Adrenal gland (tissue), 12 donors: Measurements from ENCODE around the gene MIPOL1. TPM values are rescaled to one million over a fixed set of nuclear protein-coding genes. Genes with fewer than 3 reads are reported as not detected.

Experiments
- DNase-seq, 7 donors: peaks; one replicate each; pipeline ENCODE4 v3.0.0-alpha.2; 2019 to 2020
- H3K27ac ChIP-seq, 5 donors: fragments of 200-600 bp; sonication (generic) in 4 of 5; 1 replicate in 3 of 5; 2 replicates in 2 of 5; pipeline versions ENCODE4 v1.5.1 to v1.8.0; 2016 to 2020; ENCODE audit warnings: mild to moderate bottlenecking in 1 of 5
- H3K27me3 ChIP-seq: fragments of 200-600 bp; 2 replicates; pipeline ENCODE4 v1.8.0; 2021
- H3K36me3 ChIP-seq, 2 donors: fragments of 200-600 bp; replicated peaks in 1 of 2; 1 replicate in 1 of 2; 2 replicates in 1 of 2; pipeline versions ENCODE4 v1.5.1 to v1.8.0; 2018 to 2022
- H3K4me1 ChIP-seq, 2 donors: fragments of 200-600 bp; replicated peaks in 1 of 2; 1 replicate in 1 of 2; 2 replicates in 1 of 2; pipeline versions ENCODE4 v1.5.1 to v1.8.0; 2018 to 2021
- H3K4me3 ChIP-seq, 4 donors: fragments of 200-600 bp; sonication (generic) in 3 of 4; one replicate each; pipeline ENCODE4 v1.5.1; 2016 to 2018
- H3K9me3 ChIP-seq, 3 donors: fragments of 200-600 bp; sonication (generic) in 1 of 3; replicated peaks in 1 of 3; 1 replicate in 2 of 3; 2 replicates in 1 of 3; pipeline versions ENCODE4 v1.5.1 to v1.8.0; 2016 to 2021
- CTCF ChIP-seq, 6 experiments: fragments of 450-650 bp in 4 of 6; fragments of 200-600 bp in 2 of 6; sonication (generic) in 1 of 6; IDR thresholded peaks; 1 replicate in 5 of 6; 2 replicates in 1 of 6; pipeline versions ENCODE4 v1.5.1 to v1.8.0; 2016 to 2021; ENCODE audit warnings: antibody characterized with exemption in 6 of 6, mild to moderate bottlenecking in 2 of 6, moderate library complexity in 1 of 6
- POLR2A ChIP-seq, 2 donors: fragments of 450-650 bp; IDR thresholded peaks; one replicate each; pipeline ENCODE4 v1.6.1; 2017; ENCODE audit warnings: antibody characterized with exemption in 2 of 2, mild to moderate bottlenecking in 2 of 2, moderate library complexity in 1 of 2
- WGBS, 4 donors: extraction: QIAGEN DNeasy Blood & Tissue Kit in 2 of 4; methylation state at CpG; one replicate each; pipeline versions ENCODE4 v1.1.5 to v1.1.7; 2013 to 2017; 5-methylcytosine and 5-hydroxymethylcytosine counted together
- intact Hi-C, 2 donors: fragments of 100-400 bp; cut with DNase I; formaldehyde crosslinking; loops; one replicate each; pipeline versions ENCODE4 v1.14.1 to v1.15.0; 2022 to 2023
- polyA plus RNA-seq, 3 donors: library from polyadenylated mRNA; stranded (reverse); fragments of 200-250 nt in 2 of 3; fragments of 350-450 nt in 1 of 3; fragmentation: Illumina TruSeq in 1 of 3; extraction: RNeasy Lipid Tissue Mini Kit (QIAGEN cat#74804) in 1 of 3; gene quantifications; one replicate each; pipeline ENCODE4 v1.2.3, GENCODE V29; 2013 to 2014
- total RNA-seq, 9 donors: library from RNA; depleted of rRNA in 4 of 9; stranded (reverse); fragments of >200 nt in 4 of 9; fragments of 120-200 nt in 1 of 9; fragmentation: NEBNext Ultra II Directional in 1 of 9; extraction: Animal tissue kit (Norgen Biotek cat#: 25700) in 1 of 9; gene quantifications; one replicate each; pipeline versions ENCODE4 v1.1.0 to v1.2.4, GENCODE V29; 2013 to 2023
- donor health status: healthy with polysubstance abuse.
- donor health status: Bipolar disorder and iron deficiency.
- donor health status: DM: yes; HTN: yes; CAD: no.
- donor health status: DM: no; HTN: no; CAD: no.
- donor health status: DM: no; HTN: no; CAD: no.
- donor health status: DM: yes; HTN: yes; CAD: no.

MIPOL1 gene
- total and polyA plus RNA-seq, 12 donors: 2.6 to 19.1 (median 7.8) TPM

GRCh38 chr14:37272569-37272968, 74.8 kb downstream of the MIPOL1 start:
- no peaks in the 10 kb centered on the region for H3K4me1 ChIP-seq
- no peak overlapping the region for H3K27ac ChIP-seq
- intact Hi-C loops: no loop called here
- no peaks in the 10 kb centered on the region for H3K36me3 ChIP-seq
- TF ChIP-seq POLR2A (IDR thresholded peaks at IDR 0.05) (no peak), CTCF (IDR thresholded peaks at IDR 0.05) (no peak)
- H3K9me3 ChIP-seq: no peaks in the 10 kb centered on the region
- H3K27me3 ChIP-seq: no peaks in the 10 kb centered on the region
- WGBS, 4 donors: 95 to 99% (median 96%) methylated on average over 2 of the region's 2 CpGs
- H3K4me3 ChIP-seq: no peak overlapping the region
- DNase-seq: no peak

GRCh38 chr14:37274652-37275051, 76.9 kb downstream of the MIPOL1 start:
- Histone ChIP-seq H3K9me3 (no peaks in the 10 kb centered on the region), H3K27me3 (no peaks in the 10 kb centered on the region), H3K4me3 (no peak overlapping the region), H3K36me3 (no peaks in the 10 kb centered on the region), H3K4me1 (no peaks in the 10 kb centered on the region), H3K27ac (no peak overlapping the region)
- DNase-seq: no peak
- intact Hi-C loops: no loop called here
- 93 to 97% (median 94%) methylated on average over 1 of the region's 1 CpG for WGBS, 4 donors
- TF ChIP-seq CTCF (IDR thresholded peaks at IDR 0.05): no peak
- no peak for TF ChIP-seq POLR2A (IDR thresholded peaks at IDR 0.05)

- H3K36me3 ChIP-seq: no peaks in the 10 kb centered on the region
- TF ChIP-seq POLR2A (IDR thresholded peaks at IDR 0.05) (no peak), CTCF (IDR thresholded peaks at IDR 0.05) (no peak)
- no peaks in the 10 kb centered on the region for H3K9me3 ChIP-seq
- H3K27ac ChIP-seq: no peak overlapping the region
- intact Hi-C loops: no loop called here
- no peaks in the 10 kb centered on the region for H3K27me3 ChIP-seq
- H3K4me1 ChIP-seq: no peaks in the 10 kb centered on the region
- no peak for DNase-seq
- no peak overlapping the region for H3K4me3 ChIP-seq
Measured at GRCh38 chr14:37275963-37276362, 78.2 kb downstream of the MIPOL1 start.

DNA sequence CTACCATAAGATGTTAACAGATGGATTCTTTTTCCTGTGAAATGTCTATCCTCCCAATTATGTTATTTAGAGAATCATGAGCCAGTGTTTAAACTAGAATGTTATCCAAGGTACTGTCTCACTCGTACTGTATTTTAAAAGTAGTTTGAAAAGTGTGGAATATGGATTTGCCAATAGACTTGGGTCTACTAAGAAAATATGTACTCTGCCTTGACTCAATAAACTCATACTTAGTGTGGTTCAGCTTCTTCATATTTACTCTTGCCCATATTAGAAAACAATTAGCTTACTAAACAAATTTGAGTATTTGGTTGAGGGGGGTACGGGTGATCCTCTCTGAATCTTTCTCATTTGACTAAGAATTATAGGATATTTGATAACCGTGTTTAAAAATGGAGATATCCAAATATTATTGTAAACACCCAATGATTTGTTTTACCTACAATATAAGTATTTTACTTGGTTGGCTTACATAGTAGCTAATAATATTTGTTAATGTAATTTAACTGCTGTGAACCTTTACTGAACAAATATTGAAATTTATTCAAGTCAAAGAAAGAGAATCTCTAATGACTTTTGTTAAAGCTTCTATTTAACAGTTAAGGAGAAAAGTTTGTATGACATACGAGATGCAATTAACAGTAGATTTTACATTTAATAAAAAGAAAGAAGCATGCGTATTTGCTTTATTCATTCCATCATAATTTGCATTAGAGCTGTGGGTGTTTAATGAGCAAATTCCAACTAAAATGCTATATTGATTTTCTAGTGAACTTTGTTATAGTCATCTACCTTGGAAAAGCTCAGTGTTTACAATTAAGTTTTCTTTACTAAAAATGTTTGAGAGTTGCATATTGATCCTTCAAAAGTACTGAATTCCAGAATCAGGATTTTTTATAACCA, 81.2 kb downstream of the MIPOL1 start:
- WGBS, 4 donors: 91 to 93% (median 92%) methylated on average over 5 of the region's 5 CpGs
- H3K4me1 ChIP-seq: no peaks in the 10 kb centered on the region
- no peak overlapping the region for H3K4me3 ChIP-seq
- no peak for DNase-seq
- no peak overlapping the region for H3K27ac ChIP-seq
- intact Hi-C loops: no loop called here
- H3K27me3 ChIP-seq: no peaks in the 10 kb centered on the region
- TF ChIP-seq CTCF (IDR thresholded peaks at IDR 0.05) (no peak), POLR2A (IDR thresholded peaks at IDR 0.05) (no peak)
- no peaks in the 10 kb centered on the region for H3K36me3 ChIP-seq
- H3K9me3 ChIP-seq: no peaks in the 10 kb centered on the region
